Right cardiac atrium (tissue), 5 donors: ENCODE results near the gene CD3D. TPM values are rescaled to one million over a fixed set of nuclear protein-coding genes. Genes with fewer than 3 reads are reported as not detected.
"Not testable (repeated sequence)": the region's sequence is repeated elsewhere in the genome, so short reads cannot be mapped to it uniquely, and the experiment has no call there.

ENCODE experiments used
- ATAC-seq, 2 donors: fragments of 200-7000 bp; cut with Tn5 transposase; one replicate each; pipeline versions ENCODE4 v1.8.0 to v1.9.1; 2020; ENCODE audit warnings: moderate library complexity in 2 of 2, mild to moderate bottlenecking in 1 of 2
- DNase-seq, 3 donors: peaks; one replicate each; pipeline ENCODE4 v3.0.0-alpha.2; 2020
- H3K27ac ChIP-seq: one replicate; pipeline ENCODE4 v1.5.1; 2013; ENCODE audit warnings: mild to moderate bottlenecking, low read length, control low read depth, moderate library complexity
- H3K27me3 ChIP-seq: one replicate; pipeline ENCODE4 v1.6.1; 2013; ENCODE audit not compliant: control insufficient read depth, insufficient read depth
- H3K4me1 ChIP-seq: one replicate; pipeline ENCODE4 v1.6.1; 2013; ENCODE audit warnings: low read length; ENCODE audit not compliant: control insufficient read depth, insufficient read depth
- H3K4me3 ChIP-seq: one replicate; pipeline ENCODE4 v1.5.1; 2013; ENCODE audit warnings: low read length, control low read depth
- H3K9me3 ChIP-seq: one replicate; pipeline ENCODE4 v1.6.1; 2013; ENCODE audit warnings: low read length; ENCODE audit not compliant: control insufficient read depth
- WGBS: extraction: QIAGEN DNeasy Blood & Tissue Kit; methylation state at CpG from one replicate; pipeline ENCODE4 v1.1.7; 2013; 5-methylcytosine and 5-hydroxymethylcytosine counted together
- intact Hi-C, 4 donors: fragments of 100-400 bp; cut with DNase I; formaldehyde crosslinking; loops; one replicate each; pipeline versions ENCODE4 v1.11.0 to v1.14.0; 2022 to 2023
- polyA plus RNA-seq: library from polyadenylated mRNA; stranded (reverse); fragments of 200-250 nt; gene quantifications from one replicate; pipeline ENCODE4 v1.2.3, GENCODE V29; 2013
- total RNA-seq, 4 donors: library from RNA; stranded (reverse); fragmentation: NEBNext Ultra II Directional; extraction: Animal tissue kit (Norgen Biotek cat#: 25700); gene quantifications; one replicate each; pipeline ENCODE4 v1.2.1, GENCODE V29; 2021
- donor health status: healthy with polysubstance abuse.
- donor health status: DM: no; HTN: yes; CAD: no.
- donor health status: DM: no; HTN: no; CAD: no.
- donor health status: DM: no; HTN: yes; CAD: no; lungs with severe emphysema.
- donor health status: DM: yes; HTN: yes; CAD: no.

Gene CD3D
- total and polyA plus RNA-seq, 5 donors: 0.27 to 1.9 (median 0.53) TPM

- intact Hi-C loops: no loop called here
- DNase-seq: no peak
- Histone ChIP-seq H3K27ac (no peak overlapping the region), H3K27me3 (peaks cover 7% of the 10 kb centered on the region), H3K9me3 (no peaks in the 10 kb centered on the region), H3K4me3 (no peak overlapping the region), H3K4me1 (no peaks in the 10 kb centered on the region)
- WGBS: 55% methylated on average over 7 of the region's 7 CpGs
- ATAC-seq: no peak
Observed at GRCh38 chr11:118314988-118315411, 27.5 kb downstream of the CD3D start.

GRCh38 chr11:118313242-118313641 lies 29.3 kb downstream of the CD3D start:
- Histone ChIP-seq H3K27me3 (peaks cover 7% of the 10 kb centered on the region), H3K4me3 (no peak overlapping the region), H3K9me3 (no peaks in the 10 kb centered on the region), H3K4me1 (no peaks in the 10 kb centered on the region), H3K27ac (no peak overlapping the region)
- intact Hi-C loops: no loop called here
- no peak for DNase-seq
- no peak for ATAC-seq
- WGBS: 54% methylated on average over 4 of the region's 4 CpGs

GRCh38 chr11:118312328-118312727 lies 30.2 kb downstream of the CD3D start:
- peaks cover 7% of the 10 kb centered on the region for H3K27me3 ChIP-seq

GRCh38 chr11:118311518-118311917 lies 31.0 kb downstream of the CD3D start:
- Histone ChIP-seq H3K27me3 (peaks cover 7% of the 10 kb centered on the region), H3K27ac (no peak overlapping the region), H3K4me1 (no peaks in the 10 kb centered on the region), H3K9me3 (no peaks in the 10 kb centered on the region), H3K4me3 (no peak overlapping the region)
- DNase-seq (no peak), ATAC-seq (no peak)
- intact Hi-C loops: no loop called here
- WGBS: 71% methylated on average over 4 of the region's 4 CpGs

More at GRCh38 chr11:118312328-118312727, 30.2 kb downstream of the CD3D start:
- intact Hi-C loops: no loop called here
- H3K4me1 ChIP-seq: no peaks in the 10 kb centered on the region
- DNase-seq: no peak
- ATAC-seq: no peak
- H3K9me3 ChIP-seq: no peaks in the 10 kb centered on the region
- 87% methylated on average over 2 of the region's 2 CpGs for WGBS
- H3K4me3 ChIP-seq: no peak overlapping the region
- H3K27ac ChIP-seq: no peak overlapping the region

GRCh38 chr11:118310781-118311485 lies 31.6 kb downstream of the CD3D start:
- H3K27me3 ChIP-seq: peaks cover 7% of the 10 kb centered on the region
- H3K27ac ChIP-seq: no peak overlapping the region
- H3K4me3 ChIP-seq: no peak overlapping the region
- ATAC-seq: no peak
- DNase-seq: no peak
- 72% methylated on average over 3 of the region's 3 CpGs for WGBS
- intact Hi-C loops: no loop called here
- H3K9me3 ChIP-seq: no peaks in the 10 kb centered on the region
- no peaks in the 10 kb centered on the region for H3K4me1 ChIP-seq

GRCh38 chr11:118310271-118310670 lies 32.2 kb downstream of the CD3D start:
- WGBS: 89% methylated on average over 3 of the region's 3 CpGs
- no peak for DNase-seq
- intact Hi-C loops: no loop called here

GRCh38 chr11:118308995-118309528 lies 33.4 kb downstream of the CD3D start:
- H3K4me1 ChIP-seq, H3K9me3 ChIP-seq, ATAC-seq, H3K27me3 ChIP-seq, DNase-seq, H3K4me3 ChIP-seq, H3K27ac ChIP-seq, intact Hi-C loops: not testable (repeated sequence)
- 86% methylated on average over 5 of the region's 5 CpGs for WGBS

More at GRCh38 chr11:118310271-118310670, 32.2 kb downstream of the CD3D start:
- H3K4me3 ChIP-seq: no peak overlapping the region
- H3K27me3 ChIP-seq: peaks cover 7% of the 10 kb centered on the region
- no peaks in the 10 kb centered on the region for H3K9me3 ChIP-seq
- H3K4me1 ChIP-seq: no peaks in the 10 kb centered on the region
- no peak overlapping the region for H3K27ac ChIP-seq
- ATAC-seq: no peak

GRCh38 chr11:118306556-118306955 lies 35.9 kb downstream of the CD3D start:
- 86% methylated on average over 2 of the region's 2 CpGs for whole genome bisulfite sequencing
- no peak for DNase-seq
- no peak for ATAC-seq
- Histone ChIP-seq H3K4me3 (no peak overlapping the region), H3K27ac (no peak overlapping the region), H3K4me1 (no peaks in the 10 kb centered on the region), H3K9me3 (no peaks in the 10 kb centered on the region), H3K27me3 (no peaks in the 10 kb centered on the region)
- intact Hi-C loops: no loop called here

- DNase-seq: no peak
- no peaks in the 10 kb centered on the region for H3K27me3 ChIP-seq
- 71% methylated on average over 8 of the region's 8 CpGs for WGBS
- no peaks in the 10 kb centered on the region for H3K4me1 ChIP-seq
- no peak overlapping the region for H3K27ac ChIP-seq
- no peak overlapping the region for H3K4me3 ChIP-seq
- no peaks in the 10 kb centered on the region for H3K9me3 ChIP-seq
- ATAC-seq: no peak
- intact Hi-C loops: no loop called here
Observed at GRCh38 chr11:118305726-118306125, 36.8 kb downstream of the CD3D start.

- H3K27ac ChIP-seq: no peak within 1 kb of the TSS
- H3K9me3 ChIP-seq: no peaks in the 10 kb centered on the region
- intact Hi-C loops: no loop called here
- DNase-seq (no peak), ATAC-seq (no peak)
- H3K4me3 ChIP-seq: no peak within 1 kb of the TSS
- 75% methylated on average over 8 of the region's 8 CpGs for WGBS
- no peaks in the 10 kb centered on the region for H3K27me3 ChIP-seq
- H3K4me1 ChIP-seq: no peaks in the 10 kb centered on the region
Observed at GRCh38 chr11:118304568-118305248, 37.8 kb downstream of the CD3D start, which contains the start of gene CD3E. CD3E (plus strand) TSS chr11:118304730; CDS start chr11:118304953, 223 bp downstream.

- DNase-seq (no peak), ATAC-seq (no peak)
- no peaks in the 10 kb centered on the region for H3K9me3 ChIP-seq
- no peaks in the 10 kb centered on the region for H3K4me1 ChIP-seq
- no peak overlapping the region for H3K27ac ChIP-seq
- WGBS: 83% methylated on average over 1 of the region's 1 CpG
- no peaks in the 10 kb centered on the region for H3K27me3 ChIP-seq
- intact Hi-C loops: no loop called here
- no peak overlapping the region for H3K4me3 ChIP-seq
Observed at GRCh38 chr11:118304227-118304567, 38.3 kb downstream of the CD3D start.
